Measurements from ENCODE around the gene GIGYF2. TPM values are rescaled to one million over a fixed set of nuclear protein-coding genes. Genes with fewer than 3 reads are reported as not detected.

The GIGYF2 gene
- total RNA-seq, 1 experiment from 2014 or later: 55.3 TPM

GRCh38 chr2:232728785-232729184, 31.7 kb downstream of the GIGYF2 start:
- peaks cover 11% of the 10 kb centered on the region for H3K79me1 ChIP-seq (ENCODE audit: insufficient read depth, low read depth, low read length, poor library complexity, severe bottlenecking)
- no peaks in the 10 kb centered on the region for H3K23me2 ChIP-seq (ENCODE audit: insufficient read length, low read depth, low read length, poor library complexity, severe bottlenecking)
- no peak for DNase-seq
- H3K18ac ChIP-seq (ENCODE audit: insufficient read length, low read depth, low read length): no peak overlapping the region
- no peaks in the 10 kb centered on the region for H3K4me1 Mint-ChIP-seq
- H2BK120ac ChIP-seq (ENCODE audit: low read depth, low read length, poor library complexity, severe bottlenecking): no peak overlapping the region
- no peak overlapping the region for H3K9ac ChIP-seq (ENCODE audit: extremely low read depth, insufficient read length, low read length)
- H3K56ac ChIP-seq (ENCODE audit: insufficient read length, low read depth, low read length): no peak overlapping the region
- peaks cover 3% of the 10 kb centered on the region; the same call in 1 of the 2 replicates for H3K79me2 ChIP-seq (ENCODE audit: insufficient read depth, low read length)
- no peak overlapping the region for H2BK20ac ChIP-seq (ENCODE audit: low read depth, low read length, poor library complexity, severe bottlenecking)
- no peak overlapping the region for H3K23ac ChIP-seq (ENCODE audit: insufficient read length, low read depth, low read length)
- H3K27ac ChIP-seq (ENCODE audit: insufficient read length, low read depth, low read length): no peak overlapping the region
- no peak overlapping the region for H2BK12ac ChIP-seq (ENCODE audit: insufficient read length, low read depth, low read length)
- H4K5ac ChIP-seq (ENCODE audit: insufficient read length, low read depth, low read length): no peak overlapping the region
- H3K4me3 Mint-ChIP-seq: no peak overlapping the region
- peaks cover 10 to 46% (median 21%) of the 10 kb centered on the region in 3 experiments for H3K36me3 Mint-ChIP-seq (ENCODE audit: insufficient read depth in 1 of 3, low read depth in 3 of 3)
- H2AK5ac ChIP-seq (ENCODE audit: insufficient read length, low read length): no peak overlapping the region
- no peak overlapping the region for H4K8ac ChIP-seq (replicated peaks; ENCODE audit: insufficient read length, low read depth, low read length)
- no peak overlapping the region for H3K4me2 ChIP-seq (ENCODE audit: insufficient read depth, insufficient read length, low read length)
- no peak for TF ChIP-seq CTCF (conservative IDR thresholded peaks at IDR 0.05)
- H4K91ac ChIP-seq (ENCODE audit: insufficient read length, low read depth, low read length): no peak overlapping the region
- H2BK15ac ChIP-seq (ENCODE audit: low read depth, low read length): no peak overlapping the region
- no CpG with 5 or more reads among the region's 3 CpGs for WGBS (ENCODE audit: extremely low coverage, insufficient read length, low lambda C conversion rate)
- H3K27me3 ChIP-seq (ENCODE audit: insufficient read depth, low read length): no peaks in the 10 kb centered on the region
- H3K9me3 Mint-ChIP-seq: no peaks in the 10 kb centered on the region
- no peak overlapping the region for H3K4ac ChIP-seq (ENCODE audit: low read depth, low read length)
- no peaks in the 10 kb centered on the region for H3K27me3 Mint-ChIP-seq (ENCODE audit: low read depth)
- no peak overlapping the region for H2AFZ ChIP-seq (ENCODE audit: low read length)
- H3K27ac Mint-ChIP-seq: no peak overlapping the region
- H4K20me1 ChIP-seq (ENCODE audit: control insufficient read depth, insufficient read depth, insufficient read length): no peaks in the 10 kb centered on the region
- no peak overlapping the region for H3K14ac ChIP-seq (ENCODE audit: insufficient read depth, low read length)
- H3K4me1 ChIP-seq (ENCODE audit: insufficient read depth, low read length): no peaks in the 10 kb centered on the region
- no peaks in the 10 kb centered on the region for H3K9me3 ChIP-seq (ENCODE audit: control insufficient read depth, low read depth, low read length)
- no peak overlapping the region for H3T11ph ChIP-seq (ENCODE audit: low read length)
- no peak overlapping the region for H2BK5ac ChIP-seq (ENCODE audit: insufficient read length, low read length)

All from H9 (cell line).